ENCODE results near the gene ALPK1.
"Not testable (repeated sequence)": the region's sequence is repeated elsewhere in the genome, so short reads cannot be mapped to it uniquely, and the experiment has no call there.

Gene ALPK1

DNA sequence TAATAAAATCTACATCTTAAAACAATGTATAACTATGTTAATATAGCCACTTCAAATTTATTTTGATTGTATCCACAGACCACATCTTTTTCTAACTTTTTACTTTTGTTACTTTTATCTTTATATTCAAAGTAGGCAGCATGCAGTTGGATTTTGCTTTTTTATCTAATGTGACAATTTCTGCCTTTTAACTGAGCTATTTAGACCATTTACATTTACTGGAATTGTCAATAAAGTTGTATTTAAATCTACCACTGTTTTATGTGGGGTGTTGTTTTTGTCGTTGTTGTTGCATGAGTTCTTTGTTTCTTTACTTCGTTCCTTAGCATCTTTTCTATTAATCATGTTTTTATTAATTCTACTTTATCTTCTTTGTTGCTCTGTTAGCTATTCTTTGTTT lies 176.8 kb downstream of the ALPK1 start:
- FAIRE-seq, result no peak

- FAIRE-seq, result no peak
Observed at GRCh38 chr4:112485930-112486329, 188.8 kb downstream of the ALPK1 start.

GRCh38 chr4:112490808-112491207 lies 193.6 kb downstream of the ALPK1 start:
- not testable (repeated sequence) for FAIRE-seq
